HG02970 (cell line): ENCODE data around the gene MAD1L1.
"Not testable (repeated sequence)": the region's sequence is repeated elsewhere in the genome, so short reads cannot be mapped to it uniquely, and the experiment has no call there.

Source experiments
- ATAC-seq: cut with Tn5 transposase; IDR thresholded peaks from one replicate; pipeline ENCODE4 v1.9.1; 2021; ENCODE audit warnings: mild to moderate bottlenecking, moderate library complexity, moderate number of reproducible peaks; ENCODE audit not compliant: unreplicated experiment, low FRiP score

MAD1L1 gene

GRCh38 chr7:1865571-1866255 lies 367.0 kb downstream of the MAD1L1 start:
- ATAC-seq = no peak

- ATAC-seq = no peak
These were observed 367.7 kb downstream of the MAD1L1 start for GRCh38 chr7:1865000-1865555.

GRCh38 chr7:1864161-1864940 lies 368.4 kb downstream of the MAD1L1 start:
- ATAC-seq = no peak

GRCh38 chr7:1863091-1863900 lies 369.4 kb downstream of the MAD1L1 start:
- no peak for ATAC-seq

GRCh38 chr7:1862560-1862959 lies 370.2 kb downstream of the MAD1L1 start:
- no peak for ATAC-seq

GRCh38 chr7:1861799-1862458 lies 370.8 kb downstream of the MAD1L1 start:
- ATAC-seq = no peak

GRCh38 chr7:1860881-1861798 lies 371.6 kb downstream of the MAD1L1 start:
- ATAC-seq = not testable (repeated sequence)

GRCh38 chr7:1859266-1860035 lies 373.3 kb downstream of the MAD1L1 start:
- ATAC-seq = no peak

GRCh38 chr7:1858435-1859265 lies 374.1 kb downstream of the MAD1L1 start:
- no peak for ATAC-seq

GRCh38 chr7:1857487-1858421 lies 375.0 kb downstream of the MAD1L1 start:
- no peak for ATAC-seq

- ATAC-seq = no peak
These were observed 375.8 kb downstream of the MAD1L1 start for GRCh38 chr7:1856888-1857441.

GRCh38 chr7:1856161-1856887 lies 376.4 kb downstream of the MAD1L1 start:
- no peak for ATAC-seq

- no peak for ATAC-seq
These were observed 377.0 kb downstream of the MAD1L1 start for GRCh38 chr7:1855725-1856160.

GRCh38 chr7:1854866-1855724 lies 377.6 kb downstream of the MAD1L1 start:
- no peak for ATAC-seq
